NCI-H128 (cell line): ENCODE measurements around the gene ATP5PD.
A peak's percentile ranks its signal among the peaks of the same experiment; 100 is the strongest.
"Not testable (repeated sequence)": the region's sequence is repeated elsewhere in the genome, so short reads cannot be mapped to it uniquely, and the experiment has no call there.

Experiments
- DNase-seq: peaks from one replicate; lab custom pipeline; 2025; ENCODE audit not compliant: unreplicated experiment; lab: John Stamatoyannopoulos, UW

The ATP5PD gene

GRCh38 chr17:75025398-75025734, 21.4 kb downstream of the ATP5PD start:
- not testable (repeated sequence) for DNase-seq

DNA sequence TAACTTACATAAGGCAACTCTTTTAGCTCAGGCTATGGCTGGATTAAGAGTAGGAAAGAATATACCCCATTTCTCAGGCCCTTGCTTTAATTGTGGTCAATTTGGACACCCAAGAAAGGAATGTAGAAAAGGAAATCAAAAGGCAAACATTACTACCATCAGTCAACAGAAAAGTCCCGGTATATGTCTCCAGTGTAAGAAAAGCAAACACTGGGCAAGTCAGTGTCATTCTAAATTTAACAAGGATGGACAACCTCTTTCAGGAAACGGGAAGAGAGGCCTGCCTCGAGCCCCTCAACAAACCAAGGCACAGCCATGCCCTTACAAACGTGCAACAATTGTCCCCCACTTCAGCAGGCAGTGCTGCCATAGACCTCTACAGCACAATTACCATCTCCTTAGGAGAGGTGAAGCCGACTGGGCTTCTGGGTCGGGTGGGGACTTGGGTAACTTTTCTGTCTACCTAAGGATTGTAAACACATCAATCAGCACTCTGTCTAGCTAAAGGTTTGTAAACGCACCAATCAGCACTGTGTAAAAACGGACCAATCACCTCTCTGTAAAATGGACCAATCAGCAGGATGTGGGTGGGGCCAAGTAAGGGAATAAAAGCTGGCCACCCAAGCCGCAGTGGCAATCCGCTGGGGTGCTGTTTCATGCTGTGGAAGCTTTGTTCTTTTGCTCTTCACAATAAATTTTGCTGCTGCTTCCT, 21.9 kb downstream of the ATP5PD start:
- no peak for DNase-seq

DNA sequence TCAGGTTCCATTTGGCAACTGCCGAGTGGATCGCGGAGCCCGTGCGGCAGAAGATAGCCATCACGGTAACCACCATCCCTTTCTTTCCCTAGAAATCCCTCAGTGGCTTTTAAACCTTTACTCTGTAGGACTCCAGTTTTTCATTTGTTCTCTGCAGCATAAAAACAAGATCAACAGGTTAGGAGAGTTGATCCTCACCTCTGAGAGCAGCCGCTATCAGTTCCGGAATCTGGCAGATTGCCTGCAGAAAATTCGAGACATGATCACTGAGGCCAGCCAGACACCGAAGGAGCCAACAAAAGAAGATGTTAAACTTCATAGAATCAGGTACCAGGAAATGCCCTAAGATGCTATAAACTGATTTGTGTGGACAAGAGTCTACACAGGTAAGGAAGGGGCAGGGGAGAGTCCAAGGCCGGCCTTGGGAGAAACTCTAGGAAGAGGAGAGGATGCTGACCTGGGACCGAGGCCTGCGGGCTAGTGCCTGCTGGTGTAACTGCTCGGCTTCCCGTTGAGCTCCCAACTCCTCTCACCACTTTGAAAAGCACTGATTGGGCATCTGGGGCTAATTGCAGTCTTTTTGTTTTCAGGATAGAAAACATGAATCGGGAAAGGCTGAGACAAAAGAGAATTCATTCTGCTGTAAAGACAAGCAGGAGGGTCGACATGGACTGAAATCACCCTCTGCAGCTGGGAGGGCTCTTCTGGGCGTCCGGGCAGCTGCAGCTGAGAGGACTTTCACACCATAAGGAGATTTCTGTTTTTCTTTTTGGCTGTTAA, 26.2 kb downstream of the ATP5PD start:
- no peak for DNase-seq

DNA sequence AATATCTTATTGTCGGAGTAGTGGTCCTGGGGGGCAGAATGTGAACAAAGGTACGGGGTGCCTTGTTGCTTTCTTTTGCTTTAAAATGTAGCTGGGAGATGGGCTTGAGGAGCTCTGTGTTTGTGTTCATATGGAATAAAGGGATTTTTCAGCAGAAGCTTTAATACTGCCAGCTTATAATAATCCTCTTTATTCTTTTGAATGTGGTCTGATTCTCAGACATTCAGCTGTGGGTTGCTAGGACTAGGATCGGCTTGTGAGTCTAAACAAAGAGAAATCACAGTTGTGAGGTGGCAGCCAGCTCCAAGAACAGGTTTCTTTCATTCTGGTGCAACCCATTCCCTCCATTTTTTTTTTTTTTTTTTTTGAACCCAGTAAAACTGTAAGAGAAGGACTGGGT, 27.1 kb downstream of the ATP5PD start:
- no peak for DNase-seq

- no peak for DNase-seq
These were observed 27.6 kb downstream of the ATP5PD start for GRCh38 chr17:75019146-75019545.

DNA sequence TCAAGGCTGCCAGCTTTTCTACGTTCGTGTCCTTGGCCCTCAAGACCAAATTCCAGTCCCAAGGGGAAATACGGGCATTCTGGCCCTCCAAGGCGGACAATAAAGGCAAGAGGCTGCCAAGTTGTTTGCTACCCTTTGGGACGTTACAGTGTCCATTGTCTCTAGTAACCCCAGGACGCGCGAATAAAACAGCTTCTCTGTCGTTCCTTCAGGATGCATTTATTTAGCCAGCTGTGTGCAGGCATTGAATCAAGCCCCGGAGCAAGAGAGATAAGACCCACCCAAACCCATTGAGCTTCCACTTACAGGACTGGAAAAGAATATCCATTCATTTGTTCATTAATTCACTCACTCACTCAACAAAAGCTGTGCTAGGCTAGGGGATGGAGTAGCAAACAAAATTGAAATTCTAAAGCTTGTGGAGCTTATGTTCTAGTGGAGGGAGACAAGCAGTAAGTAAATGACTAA, 33.6 kb downstream of the ATP5PD start:
- DNase-seq, result no peak

- DNase-seq, result peak; percentile 64
These were observed 34.2 kb downstream of the ATP5PD start, which contains the start of gene MRPL58 for GRCh38 chr17:75012346-75013091. Gene MRPL58, plus strand, starts transcription at chr17:75012670. Its CDS starts 17 bp downstream, at chr17:75012687.

DNA sequence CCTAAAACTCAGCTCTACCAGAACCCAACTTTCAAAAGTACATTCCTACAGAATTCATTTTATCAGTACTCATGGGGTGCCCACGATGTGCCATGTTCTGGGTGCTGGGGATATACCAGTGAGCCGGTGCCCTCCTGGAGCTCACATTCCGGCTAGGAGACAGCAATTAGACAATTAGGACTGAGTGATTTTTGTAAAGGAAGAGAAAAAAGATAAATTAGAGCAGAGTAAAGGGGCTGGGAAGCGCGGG, 34.7 kb downstream of the ATP5PD start:
- DNase-seq, result no peak

DNA sequence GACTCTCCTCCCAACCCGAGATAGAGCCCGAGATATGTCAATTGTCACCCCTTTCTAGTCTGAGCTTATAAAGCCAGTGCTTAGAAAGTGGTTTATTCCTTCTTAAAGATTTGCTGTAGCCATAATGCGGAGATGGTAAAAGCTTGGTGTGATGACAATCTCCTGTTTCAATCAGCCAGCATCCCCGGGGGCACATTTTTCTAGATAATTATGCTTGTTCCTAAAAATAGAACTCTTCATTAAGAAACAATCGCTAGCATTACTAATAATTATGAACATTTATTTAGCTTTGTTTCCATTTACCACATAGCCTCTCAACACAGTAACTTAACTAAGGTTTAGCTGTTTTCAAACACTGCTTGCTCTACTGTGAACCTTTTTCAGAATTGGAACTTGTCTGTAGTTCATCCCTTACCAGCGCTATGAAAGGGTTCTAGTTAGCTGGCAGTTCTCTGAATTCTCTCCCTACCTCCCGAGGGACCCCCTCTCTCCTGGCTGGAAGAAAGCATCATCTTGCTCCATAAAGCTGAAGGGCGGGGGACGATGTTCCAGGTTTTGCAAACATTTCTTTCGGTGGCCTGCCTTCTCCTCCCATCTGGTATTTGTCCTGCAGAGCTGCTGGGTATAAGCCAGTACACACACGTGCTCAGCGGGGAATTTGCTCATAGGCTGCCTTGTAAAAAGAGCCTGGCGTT, 35.2 kb downstream of the ATP5PD start:
- no peak for DNase-seq

- DNase-seq, result no peak
These were observed 35.9 kb downstream of the ATP5PD start for GRCh38 chr17:75010683-75011400.

DNA sequence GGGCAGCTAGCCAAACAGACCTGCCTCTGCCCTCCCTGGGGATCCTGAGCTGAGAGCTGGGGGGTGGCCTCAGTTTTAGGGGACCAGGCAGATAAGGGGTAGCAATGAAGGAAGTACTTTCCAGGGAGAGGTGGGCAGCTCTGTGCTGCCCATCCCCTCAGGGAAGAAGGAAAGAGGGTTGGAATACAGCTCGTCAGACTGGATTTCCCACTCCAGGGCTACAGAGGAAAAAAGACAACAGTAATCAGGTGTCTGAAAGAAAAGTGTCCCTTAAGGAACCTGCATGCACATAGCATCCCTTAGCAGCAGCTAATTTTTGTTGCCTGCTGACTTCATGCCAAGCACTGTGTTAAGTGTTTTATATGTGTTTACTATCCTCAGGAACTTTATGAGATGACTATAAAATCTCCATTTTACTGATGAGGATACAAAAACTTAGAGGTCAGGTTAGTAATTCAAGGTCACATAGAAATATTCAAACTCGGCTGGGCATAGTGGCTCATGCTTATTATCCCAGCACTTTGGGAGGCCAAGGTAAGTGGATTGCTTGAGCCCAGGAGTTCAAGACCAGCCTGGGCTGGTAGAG, 37.5 kb downstream of the ATP5PD start:
- no peak for DNase-seq

DNA sequence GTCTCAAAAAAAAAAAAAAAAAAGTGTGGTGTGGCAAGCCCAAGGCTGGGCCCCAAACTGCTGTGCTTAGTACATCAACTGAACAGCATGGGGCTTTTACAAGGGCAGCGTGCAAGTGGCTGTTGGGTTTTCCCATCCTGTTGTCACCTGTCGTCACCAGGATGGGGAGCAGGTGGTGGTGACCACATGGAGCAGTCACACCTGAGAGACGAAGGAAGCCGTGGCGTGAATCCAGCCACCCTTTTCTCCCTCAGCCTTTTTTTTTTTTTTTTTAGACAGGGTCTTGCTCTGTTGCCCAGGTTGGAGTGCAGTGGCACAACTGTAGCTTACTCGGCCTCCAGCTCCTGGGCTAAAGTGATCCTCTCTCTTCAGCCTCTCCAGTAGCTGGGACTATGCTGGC, 38.4 kb downstream of the ATP5PD start:
- no peak for DNase-seq

- DNase-seq, result no peak
These were observed 40.1 kb downstream of the ATP5PD start for GRCh38 chr17:75006653-75007052.

GRCh38 chr17:75006084-75006483, 40.7 kb downstream of the ATP5PD start:
- DNase-seq, result not testable (repeated sequence)

DNA sequence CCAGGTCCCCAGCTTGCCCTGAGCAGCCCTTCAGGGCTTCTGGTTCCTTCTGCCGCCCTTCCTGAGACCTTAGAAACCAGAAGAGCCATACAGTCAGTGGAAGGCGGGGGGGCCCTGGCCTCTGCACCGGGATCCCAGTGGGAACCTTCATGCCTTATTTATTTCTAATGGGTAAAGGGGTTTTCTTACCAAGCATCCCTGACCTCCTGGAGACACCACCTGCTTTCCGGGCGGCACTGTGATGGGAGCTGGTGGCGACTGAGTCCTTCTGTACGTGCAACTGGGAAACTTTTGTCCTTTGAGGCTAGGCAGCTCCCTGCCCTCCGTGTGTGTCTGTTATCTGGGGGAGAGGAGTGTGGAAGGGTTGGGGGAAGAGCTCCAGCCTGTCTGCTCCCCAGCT, 41.5 kb downstream of the ATP5PD start:
- no peak for DNase-seq

DNA sequence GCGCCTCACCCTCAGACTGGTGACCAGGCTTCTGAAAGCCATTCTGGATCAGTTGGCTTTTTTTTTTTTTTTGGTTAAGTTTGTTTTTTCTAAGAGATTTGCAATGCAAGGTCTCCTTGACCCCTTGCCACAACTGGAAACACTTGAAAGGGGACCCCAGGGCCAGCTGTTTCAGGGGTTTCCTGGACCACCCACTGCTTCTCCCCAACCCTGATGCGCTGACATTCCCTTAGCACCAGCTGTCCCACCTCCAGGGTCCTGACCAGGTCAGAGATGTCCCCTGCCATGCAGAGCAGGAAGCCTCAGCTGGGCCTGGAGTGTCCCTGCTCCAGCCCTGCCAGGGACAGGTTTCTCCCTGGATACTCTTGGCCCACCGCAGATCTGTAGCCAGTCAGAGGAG, 42.4 kb downstream of the ATP5PD start:
- DNase-seq, result no peak

GRCh38 chr17:75003957-75004355, 42.8 kb downstream of the ATP5PD start:
- no peak for DNase-seq

DNA sequence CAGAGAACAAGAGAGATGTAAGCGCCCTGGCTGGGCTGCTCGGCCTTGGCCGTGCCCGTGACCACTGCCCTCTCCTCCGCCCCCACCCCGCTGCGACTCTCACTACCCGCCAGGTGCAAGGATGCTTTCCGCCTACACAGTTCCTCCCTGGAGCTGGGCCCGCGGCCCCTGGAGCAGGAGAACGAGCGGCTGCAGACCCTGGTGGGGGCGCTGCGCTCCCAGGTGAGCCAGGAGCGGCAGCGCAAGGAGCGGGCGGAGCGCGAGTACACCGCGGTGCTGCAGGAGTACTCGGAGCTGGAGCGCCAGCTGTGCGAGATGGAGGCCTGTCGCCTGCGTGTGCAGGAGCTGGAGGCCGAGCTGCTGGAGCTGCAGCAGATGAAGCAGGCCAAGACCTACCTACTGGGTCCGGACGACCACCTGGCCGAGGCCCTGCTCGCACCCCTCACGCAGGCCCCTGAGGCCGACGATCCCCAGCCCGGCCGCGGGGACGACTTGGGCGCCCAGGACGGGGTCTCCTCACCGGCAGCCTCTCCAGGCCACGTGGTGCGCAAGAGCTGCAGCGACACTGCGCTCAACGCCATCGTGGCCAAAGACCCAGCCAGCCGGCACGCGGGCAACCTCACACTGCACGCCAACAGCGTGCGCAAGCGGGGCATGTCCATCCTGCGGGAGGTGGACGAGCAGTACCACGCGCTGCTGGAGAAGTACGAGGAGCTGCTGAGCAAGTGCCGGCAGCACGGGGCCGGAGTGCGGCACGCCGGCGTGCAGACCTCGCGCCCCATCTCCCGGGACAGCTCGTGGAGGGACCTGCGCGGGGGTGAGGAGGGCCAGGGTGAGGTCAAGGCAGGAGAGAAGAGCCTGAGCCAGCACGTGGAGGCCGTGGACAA, 43.5 kb downstream of the ATP5PD start:
- no peak for DNase-seq
